Subcutaneous adipose tissue (tissue), 4 donors: Measurements from ENCODE around the gene CCN2. TPM values are rescaled to one million over a fixed set of nuclear protein-coding genes. Genes with fewer than 3 reads are reported as not detected.

Source experiments
- total RNA-seq, 4 donors: library from RNA; depleted of rRNA; stranded (reverse); fragments of >200 nt; gene quantifications; one replicate each; pipeline ENCODE4 v1.1.0, GENCODE V29; 2016
- TF ChIP-seq, protein P1 (sequence below): fragments of 450-650 bp; IDR thresholded peaks from one replicate; pipeline ENCODE4 v1.5.1; 2016; ENCODE audit warnings: low read depth, mild to moderate bottlenecking, control low read depth, antibody characterized with exemption, moderate library complexity

CCN2 gene
- total RNA-seq, 4 donors from 2014 or later: 81.9 to 165 (median 112) TPM

DNA sequence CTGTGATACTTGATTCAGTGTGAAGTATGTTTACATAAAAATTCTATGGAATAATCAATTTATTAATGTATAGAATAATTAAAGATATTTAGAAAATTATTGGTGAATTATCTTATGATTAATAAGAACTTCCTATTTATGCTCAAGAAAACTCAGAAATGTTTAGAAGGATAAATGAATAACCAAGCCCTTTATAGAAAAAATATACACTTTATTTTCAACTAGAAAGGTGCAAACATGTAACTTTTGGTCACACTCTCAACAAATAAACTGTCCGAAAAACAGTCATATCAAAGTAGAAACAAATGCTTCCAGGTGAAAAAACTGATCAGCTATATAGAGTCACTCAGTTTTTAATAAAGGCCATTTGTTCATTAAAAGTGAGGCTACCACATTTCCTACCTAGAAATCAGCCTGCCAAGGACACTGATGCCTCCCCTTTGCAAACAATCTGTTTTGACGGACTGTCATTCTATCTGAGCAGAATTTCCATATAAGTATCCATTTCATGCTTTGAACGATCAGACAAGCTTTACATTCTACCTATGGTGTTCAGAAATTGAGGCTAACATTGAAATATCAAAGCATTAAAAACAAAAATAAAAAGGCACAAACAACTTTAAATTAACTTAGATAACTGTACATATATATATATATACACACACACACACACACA, 3.0 kb downstream of the CCN2 start:
- TF ChIP-seq, protein P1, sequence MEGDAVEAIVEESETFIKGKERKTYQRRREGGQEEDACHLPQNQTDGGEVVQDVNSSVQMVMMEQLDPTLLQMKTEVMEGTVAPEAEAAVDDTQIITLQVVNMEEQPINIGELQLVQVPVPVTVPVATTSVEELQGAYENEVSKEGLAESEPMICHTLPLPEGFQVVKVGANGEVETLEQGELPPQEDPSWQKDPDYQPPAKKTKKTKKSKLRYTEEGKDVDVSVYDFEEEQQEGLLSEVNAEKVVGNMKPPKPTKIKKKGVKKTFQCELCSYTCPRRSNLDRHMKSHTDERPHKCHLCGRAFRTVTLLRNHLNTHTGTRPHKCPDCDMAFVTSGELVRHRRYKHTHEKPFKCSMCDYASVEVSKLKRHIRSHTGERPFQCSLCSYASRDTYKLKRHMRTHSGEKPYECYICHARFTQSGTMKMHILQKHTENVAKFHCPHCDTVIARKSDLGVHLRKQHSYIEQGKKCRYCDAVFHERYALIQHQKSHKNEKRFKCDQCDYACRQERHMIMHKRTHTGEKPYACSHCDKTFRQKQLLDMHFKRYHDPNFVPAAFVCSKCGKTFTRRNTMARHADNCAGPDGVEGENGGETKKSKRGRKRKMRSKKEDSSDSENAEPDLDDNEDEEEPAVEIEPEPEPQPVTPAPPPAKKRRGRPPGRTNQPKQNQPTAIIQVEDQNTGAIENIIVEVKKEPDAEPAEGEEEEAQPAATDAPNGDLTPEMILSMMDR: no peak

DNA sequence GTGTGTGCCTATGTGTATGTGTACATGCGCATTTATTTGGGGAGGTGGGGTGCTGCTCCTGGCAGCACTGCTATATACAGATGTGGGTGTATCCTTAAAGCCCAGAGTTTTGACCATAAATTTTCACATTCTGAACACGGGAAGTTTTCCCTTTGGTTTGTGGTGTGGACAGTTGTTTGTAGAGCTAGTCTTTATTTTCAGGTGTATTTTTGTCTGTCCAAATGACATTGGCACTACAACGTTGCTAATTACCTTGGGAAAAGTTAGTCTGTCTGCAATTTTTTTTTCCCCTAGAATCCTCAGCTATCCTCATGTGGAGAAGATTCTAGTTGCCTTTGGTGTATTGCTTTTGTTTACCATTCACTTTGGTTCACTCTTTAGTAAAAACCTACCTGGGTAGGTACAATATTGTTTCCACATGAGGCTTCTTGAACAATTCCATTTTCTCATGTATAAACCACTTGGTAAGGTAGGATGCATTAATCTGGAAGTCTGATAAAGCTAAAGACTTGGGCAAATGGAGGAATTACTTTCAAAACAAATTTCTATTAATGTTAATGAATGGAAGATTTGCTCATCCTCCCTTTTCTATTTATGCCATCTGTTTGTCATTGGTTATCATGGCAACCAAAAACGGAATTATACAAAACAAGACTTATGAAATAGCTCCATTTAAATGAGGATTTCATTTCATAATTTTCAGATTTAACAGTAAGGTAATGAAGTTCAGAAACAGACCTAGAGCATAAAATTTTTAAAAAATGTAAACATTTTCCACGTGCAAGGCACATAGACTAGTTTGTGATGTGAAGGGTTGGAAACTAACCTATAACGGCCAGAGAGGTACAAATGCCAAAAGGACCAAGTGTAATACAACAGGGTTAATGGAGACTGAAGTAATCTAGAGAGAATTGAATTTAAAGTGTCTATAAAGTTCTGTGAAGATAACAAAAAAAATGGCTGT, 3.9 kb downstream of the CCN2 start:
- TF ChIP-seq, protein P1: no peak

DNA sequence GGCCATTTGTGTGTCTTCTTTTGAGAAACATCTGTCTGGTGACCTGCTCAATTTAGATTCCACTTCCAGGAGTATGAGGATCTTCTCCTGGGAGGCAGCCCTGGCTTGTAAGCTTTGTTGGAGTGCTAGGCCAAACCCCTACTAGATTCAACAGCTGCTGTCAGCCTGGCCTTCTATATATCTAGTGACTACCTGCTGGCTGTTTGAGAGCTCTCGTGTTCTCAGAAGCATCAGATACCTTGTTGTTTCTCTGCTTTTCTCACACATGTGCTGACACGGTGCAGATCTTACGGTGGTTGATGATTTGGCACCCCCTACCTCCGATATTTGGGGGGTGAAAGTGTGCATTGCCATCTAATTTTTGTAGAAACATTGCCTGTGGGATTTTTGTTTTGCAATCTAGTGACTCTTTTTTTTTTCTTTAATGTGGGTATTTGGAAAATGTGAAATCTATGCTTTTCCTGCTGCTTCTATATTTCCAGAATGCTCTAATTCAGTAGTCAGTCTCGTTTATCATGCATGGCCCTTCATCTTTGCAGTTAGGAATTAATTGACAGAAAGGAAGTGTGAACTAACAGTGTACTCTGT, 4.7 kb downstream of the CCN2 start:
- TF ChIP-seq, protein P1: no peak

DNA sequence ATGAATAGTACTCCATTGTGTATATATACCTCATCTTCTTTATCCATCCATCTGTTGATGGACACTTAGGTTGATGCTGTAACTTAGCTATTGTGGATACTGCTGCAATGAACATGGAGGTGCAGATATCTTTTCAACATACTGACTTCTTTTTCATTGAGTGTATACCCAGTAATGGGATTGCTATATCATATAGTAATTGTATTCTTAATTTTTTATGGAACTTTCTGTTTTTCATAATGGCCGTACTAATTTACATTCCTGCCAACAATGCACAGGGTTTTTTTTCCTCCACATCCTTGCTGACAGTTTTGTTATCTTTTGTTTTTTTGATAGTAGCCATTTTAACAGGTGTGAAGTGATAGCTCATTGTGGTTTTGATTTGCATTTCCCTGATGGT, 5.2 kb downstream of the CCN2 start:
- TF ChIP-seq, protein P1: no peak

DNA sequence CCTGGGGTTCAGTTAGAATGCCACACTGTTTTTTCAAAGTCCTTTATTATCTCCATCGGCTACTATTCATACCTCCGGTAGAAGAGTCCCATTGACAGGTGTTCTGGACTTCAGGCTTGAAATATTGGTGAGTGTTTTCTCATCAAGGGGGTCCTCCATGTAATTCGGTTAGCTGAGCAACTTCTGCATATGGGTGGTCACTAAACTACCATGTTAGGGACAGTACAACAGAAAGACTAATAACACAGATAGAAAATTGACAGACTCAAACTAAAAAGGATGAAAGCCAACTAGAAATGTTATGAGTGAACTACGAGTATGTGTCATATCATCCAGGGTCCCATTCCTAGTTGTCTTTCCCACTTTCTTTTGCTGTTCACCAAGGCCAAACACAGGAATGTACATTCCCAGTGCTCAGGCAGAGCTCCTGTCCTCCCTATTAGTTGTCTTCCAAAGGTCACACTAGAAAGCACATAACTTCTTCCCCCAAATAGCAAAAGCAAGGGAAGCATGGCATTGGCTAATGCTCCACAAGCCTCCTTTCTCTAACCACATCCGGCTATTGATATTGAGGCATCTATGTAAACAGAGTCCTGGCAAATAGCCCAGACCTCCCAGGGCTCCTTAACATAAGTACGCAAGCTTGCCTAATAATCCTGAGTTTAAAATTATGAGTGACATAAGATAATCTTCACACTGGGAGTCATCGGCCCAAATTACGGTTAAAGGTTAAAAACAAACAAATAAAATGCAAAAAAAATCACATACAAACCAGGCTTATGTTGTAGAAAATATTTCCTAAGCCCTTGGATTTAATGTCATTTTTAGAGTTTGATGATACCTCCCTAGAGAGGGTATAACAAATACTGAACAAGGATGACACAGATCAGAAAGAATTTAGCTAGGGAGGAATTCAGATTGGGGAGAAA, 13.2 kb downstream of the CCN2 start:
- TF ChIP-seq, protein P1: no peak

DNA sequence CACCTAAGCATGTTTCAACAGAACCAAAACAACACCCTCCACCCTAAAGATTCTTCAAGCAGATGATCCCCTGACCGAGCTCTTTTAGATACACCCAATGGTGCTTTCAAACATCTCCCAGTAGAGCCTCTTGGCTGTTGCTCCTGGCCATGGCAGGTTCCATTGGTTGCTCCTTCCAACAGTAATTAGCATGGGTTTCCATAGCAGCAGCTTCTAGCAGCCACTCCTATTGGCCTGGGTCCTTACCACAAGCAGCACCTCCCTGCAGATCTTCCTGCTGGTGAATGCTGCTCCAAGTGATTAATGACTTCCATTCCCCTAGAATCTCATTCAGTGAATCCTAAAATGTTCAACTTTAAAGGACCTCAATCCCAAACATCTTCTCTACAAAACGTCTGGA, 13.9 kb downstream of the CCN2 start:
- TF ChIP-seq, protein P1: no peak
